Calu3 (cell line): ENCODE results near the gene PIEZO1. TPM values are rescaled to one million over a fixed set of nuclear protein-coding genes. Genes with fewer than 3 reads are reported as not detected.
A peak's percentile ranks its signal among the peaks of the same experiment; 100 is the strongest.

Experiments used
- BruUV-seq: library from RNA; stranded (reverse); fragments of 400-500 nt; replicated peaks from 2 replicates; lab custom pipeline; 2021; lab: Mats Ljungman, UMichigan
- CTCF ChIA-PET: fragments of 300-600 bp; sonication (Branson Sonifier 250); formaldehyde crosslinking; loops from one replicate; lab custom pipeline; 2022; ENCODE audit warnings: antibody characterized with exemption; lab: Charles Lee
- DNase-seq: peaks from one replicate; pipeline ENCODE4 v3.0.0; 2022
- H3K27ac Mint-ChIP-seq: one replicate; pipeline ENCODE4 v1.8.0; 2022; ENCODE audit warnings: mixed read lengths; ENCODE audit not compliant: unreplicated experiment
- H3K27me3 Mint-ChIP-seq: one replicate; pipeline ENCODE4 v1.8.0; 2022; ENCODE audit warnings: mixed read lengths; ENCODE audit not compliant: unreplicated experiment
- H3K36me3 Mint-ChIP-seq: one replicate; pipeline ENCODE4 v1.8.0; 2022; ENCODE audit warnings: mild to moderate bottlenecking, moderate library complexity, mixed read lengths; ENCODE audit not compliant: insufficient read depth, unreplicated experiment
- H3K4me1 Mint-ChIP-seq: one replicate; pipeline ENCODE4 v1.8.0; 2022; ENCODE audit warnings: mild to moderate bottlenecking, low read depth, mixed read lengths; ENCODE audit not compliant: unreplicated experiment
- H3K4me3 Mint-ChIP-seq: one replicate; pipeline ENCODE4 v1.8.0; 2022; ENCODE audit warnings: mild to moderate bottlenecking, low read depth, moderate library complexity, mixed read lengths; ENCODE audit not compliant: unreplicated experiment
- H3K9me3 Mint-ChIP-seq: one replicate; pipeline ENCODE4 v1.8.0; 2022; ENCODE audit warnings: low read depth, mixed read lengths; ENCODE audit not compliant: unreplicated experiment
- CTCF ChIP-seq: fragments of 200-600 bp; IDR thresholded peaks from one replicate; pipeline ENCODE4 v1.8.0; 2022; ENCODE audit warnings: antibody characterized with exemption; ENCODE audit not compliant: unreplicated experiment
- intact Hi-C: fragments of 100-400 bp; cut with micrococcal nuclease; formaldehyde crosslinking; loops from one replicate; pipeline ENCODE4 v1.10.0; 2022; ENCODE audit not compliant: unreplicated experiment
- total RNA-seq: library from RNA; stranded (reverse); gene quantifications from 2 replicates; pipeline ENCODE4 v1.2.3, GENCODE V29; 2022

The PIEZO1 gene
- total RNA-seq, 1 experiment from 2014 or later = 199 TPM

- CTCF ChIA-PET = no interaction called here
- no peak overlapping the region for H3K27ac Mint-ChIP-seq
- no peak for TF ChIP-seq CTCF
- peaks cover 8% of the 10 kb centered on the region for H3K4me1 Mint-ChIP-seq
- intact Hi-C loops = no loop called here
- H3K4me3 Mint-ChIP-seq = no peak overlapping the region
- no peaks in the 10 kb centered on the region for H3K27me3 Mint-ChIP-seq
- no peaks in the 10 kb centered on the region for H3K9me3 Mint-ChIP-seq
- BruUV-seq = no TSS peak
- peaks cover 72% of the 10 kb centered on the region for H3K36me3 Mint-ChIP-seq
- DNase-seq = no peak
Observed at GRCh38 chr16:88734361-88734728, 50.7 kb downstream of the PIEZO1 start.

GRCh38 chr16:88733630-88734360, 51.2 kb downstream of the PIEZO1 start:
- Mint-ChIP-seq H3K4me3 (no peak overlapping the region), H3K9me3 (no peaks in the 10 kb centered on the region), H3K4me1 (peaks cover 8% of the 10 kb centered on the region), H3K27ac (no peak overlapping the region), H3K36me3 (peaks cover 69% of the 10 kb centered on the region), H3K27me3 (no peaks in the 10 kb centered on the region)
- no TSS peak for BruUV-seq
- DNase-seq = no peak
- CTCF ChIA-PET = no interaction called here
- intact Hi-C loops = no loop called here
- no peak for TF ChIP-seq CTCF

DNA sequence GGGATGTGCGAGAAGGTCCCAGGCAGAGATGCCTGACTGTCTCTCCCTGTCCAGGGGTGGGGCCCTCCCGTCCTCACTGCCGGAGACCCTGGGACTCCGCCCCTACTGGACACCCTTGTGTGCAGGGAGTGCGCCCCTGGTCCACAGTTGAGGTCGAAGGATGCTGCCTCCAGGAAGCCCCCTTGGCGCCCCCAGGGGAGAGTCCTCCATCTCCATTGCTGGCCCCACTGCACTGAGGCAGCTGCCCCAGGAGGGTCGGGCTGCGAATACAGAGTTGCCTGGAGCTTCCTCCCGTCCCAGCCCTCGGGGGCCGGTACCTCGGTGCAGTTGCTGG, 52.1 kb downstream of the PIEZO1 start:
- no peak for DNase-seq
- H3K4me3 Mint-ChIP-seq = no peak overlapping the region
- H3K27me3 Mint-ChIP-seq = no peaks in the 10 kb centered on the region
- no peaks in the 10 kb centered on the region for H3K9me3 Mint-ChIP-seq
- peaks cover 66% of the 10 kb centered on the region for H3K36me3 Mint-ChIP-seq
- no peak overlapping the region for H3K27ac Mint-ChIP-seq
- TSS peak; percentile 34 for BruUV-seq
- H3K4me1 Mint-ChIP-seq = peaks cover 8% of the 10 kb centered on the region
- CTCF ChIA-PET = no interaction called here
- intact Hi-C loops = no loop called here
- no peak for TF ChIP-seq CTCF

DNA sequence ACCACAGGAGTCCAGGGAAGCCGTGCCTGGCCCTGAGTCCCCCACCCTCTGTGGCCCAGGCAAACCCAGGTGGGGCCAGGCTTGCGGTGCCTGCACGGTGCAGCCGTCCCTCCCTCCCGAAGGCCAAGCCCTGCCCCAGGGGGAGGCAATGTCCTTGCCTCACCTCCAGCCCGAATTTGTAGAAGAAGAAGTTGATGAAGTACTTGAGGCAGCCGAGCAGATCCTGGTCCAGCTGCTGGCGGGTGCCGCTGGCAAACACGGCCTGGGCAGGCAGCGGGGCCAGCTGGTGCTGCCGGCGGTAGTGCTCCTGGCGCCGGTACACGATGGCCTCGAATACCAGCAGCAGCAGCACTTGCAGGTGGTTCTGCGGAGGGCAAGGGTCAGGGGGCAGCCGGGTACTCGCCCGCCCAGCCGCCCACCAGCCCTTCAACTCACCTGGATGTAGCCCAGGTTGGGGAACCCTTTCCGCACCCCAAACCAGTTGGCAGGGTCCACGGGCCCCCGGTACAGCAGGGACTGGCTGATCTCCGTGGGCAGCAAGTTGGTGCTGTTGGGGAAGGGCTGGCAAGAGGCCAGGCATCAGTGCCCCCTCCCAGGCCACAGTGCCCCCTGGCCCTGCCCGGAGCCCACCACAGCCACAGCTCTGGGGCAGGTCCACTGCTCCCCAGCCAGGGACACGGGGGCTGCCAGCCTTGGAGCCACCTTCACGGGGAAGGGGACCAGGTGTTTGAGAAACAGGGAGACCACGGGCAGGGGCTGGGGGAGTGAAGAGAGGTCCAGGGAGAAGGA, 52.7 kb downstream of the PIEZO1 start:
- no peak for DNase-seq
- Mint-ChIP-seq H3K27me3 (no peaks in the 10 kb centered on the region), H3K4me3 (no peak overlapping the region), H3K9me3 (no peaks in the 10 kb centered on the region), H3K27ac (no peak overlapping the region), H3K36me3 (peaks cover 67% of the 10 kb centered on the region), H3K4me1 (peaks cover 8% of the 10 kb centered on the region)
- CTCF ChIA-PET = no interaction called here
- TF ChIP-seq CTCF = no peak
- intact Hi-C loops = no loop called here
- no TSS peak for BruUV-seq
